HG03460 (cell line): ENCODE measurements around the gene DCAF8.

Experiments used
- ATAC-seq: cut with Tn5 transposase; IDR thresholded peaks from one replicate; pipeline ENCODE4 v1.9.1; 2021; ENCODE audit not compliant: unreplicated experiment

Gene DCAF8

GRCh38 chr1:160206421-160207117 lies 55.8 kb downstream of the DCAF8 start:
- no peak for ATAC-seq

- peak; percentile 46 for ATAC-seq
Measured at GRCh38 chr1:160206036-160206389, 56.3 kb downstream of the DCAF8 start.

- peak; percentile 37 for ATAC-seq
Measured at GRCh38 chr1:160205242-160206035, 56.9 kb downstream of the DCAF8 start, which contains the start of gene PEA15. PEA15 (plus strand) TSS chr1:160205384; CDS start chr1:160211545, 6,161 bp downstream.

- ATAC-seq: peak; percentile 70
Measured at GRCh38 chr1:160204526-160205241, 57.7 kb downstream of the DCAF8 start.

DNA sequence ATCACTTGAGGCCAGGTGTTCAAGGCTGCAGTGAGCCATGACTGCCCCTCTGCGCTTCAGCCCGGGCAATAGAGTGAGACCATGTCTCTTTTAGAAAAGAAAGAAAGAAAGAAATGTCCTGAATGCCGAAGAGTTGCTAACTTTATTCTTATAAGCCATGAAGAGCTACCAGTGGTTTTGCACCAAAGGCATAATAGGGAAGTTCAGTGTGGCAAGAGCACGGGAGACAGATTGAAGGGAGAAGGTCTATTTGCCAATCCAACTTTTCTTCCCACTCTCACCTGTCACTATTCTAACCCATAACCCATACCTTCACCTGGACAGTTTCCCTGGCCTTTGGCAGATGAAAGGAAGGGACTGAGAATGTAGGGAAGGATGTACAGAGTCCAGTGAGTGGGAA lies 61.6 kb downstream of the DCAF8 start:
- no peak for ATAC-seq

- ATAC-seq: no peak
Measured at GRCh38 chr1:160197231-160197630, 65.1 kb downstream of the DCAF8 start.

DNA sequence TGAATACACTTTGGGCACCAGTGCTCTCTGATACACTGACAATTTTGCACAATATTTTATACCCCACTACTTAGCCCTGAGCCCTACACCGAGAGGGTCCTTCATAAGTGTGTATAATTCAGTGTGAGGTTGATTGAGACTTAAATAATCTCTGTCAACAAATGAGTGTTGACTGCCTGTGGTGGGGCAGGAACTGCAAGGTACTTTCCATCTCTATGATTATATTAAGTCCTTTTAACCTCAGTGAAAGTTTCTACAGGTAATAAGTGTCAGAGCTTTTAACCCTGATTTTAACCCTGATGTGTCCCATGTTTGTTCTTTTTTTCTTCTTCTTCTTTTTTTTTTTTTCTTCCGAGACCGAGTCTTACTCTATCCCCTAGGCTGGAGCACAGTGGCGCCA lies 66.2 kb downstream of the DCAF8 start:
- ATAC-seq: no peak

DNA sequence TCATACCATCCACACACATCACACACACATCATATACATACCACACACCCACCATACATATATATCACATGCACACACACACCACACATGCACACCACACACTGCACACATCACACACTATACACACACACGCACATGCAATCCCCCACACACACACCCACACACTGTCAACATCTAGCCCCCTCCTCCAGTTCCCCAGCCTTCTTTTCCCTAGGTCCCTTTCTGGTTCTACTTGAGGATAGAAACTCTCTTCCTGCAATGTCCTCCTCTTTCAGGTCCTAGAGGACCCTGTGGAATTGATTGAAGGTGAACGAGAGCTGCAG lies 67.7 kb downstream of the DCAF8 start:
- no peak for ATAC-seq

- no peak for ATAC-seq
Measured at GRCh38 chr1:160193832-160194736, 68.3 kb downstream of the DCAF8 start.

GRCh38 chr1:160193091-160193819 lies 69.1 kb downstream of the DCAF8 start:
- ATAC-seq: peak; percentile 72

GRCh38 chr1:160192234-160192633 lies 70.1 kb downstream of the DCAF8 start:
- ATAC-seq: no peak

DNA sequence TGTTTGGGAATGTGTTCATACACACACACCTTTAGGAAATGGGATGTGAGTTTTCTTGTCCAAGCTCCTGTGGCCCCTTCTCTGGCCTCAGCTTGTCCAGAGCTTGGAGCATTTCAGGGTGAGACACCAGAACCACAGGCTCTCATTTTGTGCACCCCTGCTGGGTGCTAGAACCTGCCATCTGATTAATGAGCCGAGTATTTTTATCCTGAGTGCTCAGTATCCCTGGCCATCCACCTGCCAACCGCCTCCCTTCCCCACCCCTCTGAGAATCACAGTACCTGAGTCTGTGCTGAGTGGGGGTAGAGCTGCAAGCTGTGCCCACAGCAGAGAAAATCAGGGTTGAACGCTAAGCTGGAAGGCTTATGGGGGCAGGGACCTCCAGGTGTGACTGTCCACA lies 70.6 kb downstream of the DCAF8 start:
- no peak for ATAC-seq

DNA sequence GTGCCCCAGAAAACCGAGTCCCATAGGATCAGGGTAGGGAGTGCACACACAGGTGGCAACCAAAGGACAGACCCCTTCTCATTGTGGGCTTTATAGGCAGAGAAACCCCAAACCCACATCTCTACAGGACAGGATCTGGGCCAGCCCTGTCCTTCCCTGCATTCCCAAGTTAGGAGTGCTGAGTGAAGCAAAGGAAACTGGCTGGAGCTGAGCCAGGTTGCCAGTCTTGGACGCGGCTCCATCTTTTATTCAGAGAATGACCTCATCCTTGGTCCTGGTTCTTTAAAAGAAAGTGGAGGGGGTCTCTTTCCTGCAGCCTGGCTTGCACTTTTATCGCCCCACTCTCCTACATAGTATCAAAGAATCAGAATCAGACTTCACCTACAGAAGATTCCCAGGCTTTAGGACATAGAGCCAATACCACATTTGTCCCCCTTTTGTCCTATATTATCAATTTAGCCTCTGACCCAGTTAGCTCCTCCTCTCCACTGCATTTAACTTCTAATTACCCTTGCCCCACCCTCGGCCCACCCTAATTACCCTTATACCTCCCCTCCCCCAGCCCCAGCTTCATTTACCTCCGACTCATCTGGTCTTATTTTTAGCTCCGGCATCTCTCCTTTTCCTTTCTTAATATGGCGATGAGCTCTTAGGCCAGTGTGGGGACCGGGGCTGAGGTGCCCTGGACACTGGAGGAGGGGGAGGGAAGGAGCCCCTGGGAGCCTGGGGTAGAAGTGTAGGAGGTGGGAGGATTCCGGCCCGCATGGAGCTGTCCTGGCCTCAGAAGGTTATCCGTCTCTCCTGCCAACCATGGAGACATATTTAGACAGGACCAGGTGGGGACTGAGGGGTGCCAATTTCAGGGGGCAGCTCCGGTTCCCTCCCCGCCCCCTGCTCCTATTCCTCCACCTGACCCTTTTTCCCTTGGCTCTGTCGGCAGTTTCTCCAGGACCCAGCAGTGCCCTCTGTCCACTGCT lies 72.4 kb downstream of the DCAF8 start, which contains the start of gene CASQ1:
CASQ1 (plus strand) TSS at position 927 of the 977 bp plus-strand sequence. CDS start 177 bp downstream, outside the sequence.
- ATAC-seq: no peak

GRCh38 chr1:160188341-160188740 lies 74.0 kb downstream of the DCAF8 start:
- no peak for ATAC-seq

DNA sequence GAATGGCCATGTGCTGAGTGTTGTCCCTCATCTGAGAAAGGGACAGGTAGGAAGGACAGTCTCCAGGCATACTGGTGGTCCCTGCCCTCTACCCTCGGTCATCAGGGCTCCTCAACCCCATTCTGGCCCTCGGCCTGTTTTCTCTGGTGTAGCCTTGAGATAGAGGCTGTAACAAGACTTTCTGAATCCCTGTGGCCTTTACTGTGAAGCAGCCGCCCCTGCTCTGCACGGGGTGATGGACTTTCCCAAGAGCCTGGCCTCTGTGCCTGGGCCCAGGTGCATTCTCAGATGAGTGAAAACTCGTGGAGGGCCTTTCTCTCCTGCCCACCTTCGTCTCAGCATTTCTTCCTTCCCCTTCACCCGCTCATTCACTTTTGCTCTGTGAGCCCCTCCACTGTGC lies 74.9 kb downstream of the DCAF8 start:
- ATAC-seq: no peak

DNA sequence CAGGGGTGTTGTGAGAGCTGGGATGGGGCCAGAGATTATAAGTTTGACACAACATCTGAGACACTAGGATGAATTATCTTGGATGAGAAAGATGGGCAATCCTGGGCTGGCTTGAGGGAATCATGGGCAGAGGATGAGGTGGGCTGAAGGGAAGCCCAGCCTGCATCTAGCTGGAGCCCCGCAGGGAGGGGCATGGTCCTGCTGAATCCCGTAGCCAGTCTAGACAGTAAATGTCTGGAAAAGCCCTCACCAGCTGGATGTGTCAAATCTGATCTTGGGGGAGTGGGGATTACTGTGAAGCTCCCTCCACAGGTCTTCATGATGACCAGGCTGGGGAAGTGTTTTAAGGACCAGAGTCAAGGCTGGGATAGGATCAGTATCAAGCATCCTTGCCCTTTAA lies 75.6 kb downstream of the DCAF8 start:
- no peak for ATAC-seq

GRCh38 chr1:160186246-160186645 lies 76.1 kb downstream of the DCAF8 start:
- no peak for ATAC-seq

DNA sequence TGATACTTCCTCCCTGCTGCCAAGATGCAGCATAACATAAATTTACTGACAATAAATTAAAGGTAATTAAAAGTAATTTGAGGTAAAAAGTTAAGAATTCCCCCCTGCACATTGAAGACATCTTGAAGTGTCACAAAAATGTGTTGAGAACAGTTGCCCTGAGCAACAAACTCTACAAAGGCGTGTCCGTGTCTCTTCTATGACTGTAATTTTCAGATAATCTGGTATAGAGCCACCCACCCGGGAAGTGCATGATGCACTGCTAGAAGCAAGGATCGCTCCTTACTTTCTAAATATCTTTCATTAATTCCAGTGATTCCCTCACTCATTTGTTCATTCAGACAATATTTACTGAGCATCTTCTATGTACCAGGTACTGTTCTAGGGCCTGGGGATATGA lies 83.0 kb downstream of the DCAF8 start:
- no peak for ATAC-seq

- ATAC-seq: no peak
Measured at GRCh38 chr1:160178731-160179130, 83.6 kb downstream of the DCAF8 start.
